B cell (primary cell): ENCODE data around the gene SUPT5H. TPM values are rescaled to one million over a fixed set of nuclear protein-coding genes. Genes with fewer than 3 reads are reported as not detected.

Source experiments
- ATAC-seq: fragments of 200-7000 bp; cut with Tn5 transposase; one replicate; pipeline ENCODE4 v1.10.0; 2021; ENCODE audit warnings: low read depth, mild to moderate bottlenecking, moderate number of reproducible peaks, moderate library complexity
- CTCF ChIA-PET: fragments of 350-600 bp; sonication (Branson Sonifier 250); formaldehyde crosslinking; loops from one replicate; lab custom pipeline; 2021; ENCODE audit warnings: antibody characterized with exemption, inconsistent platforms; lab: Charles Lee
- POLR2A ChIA-PET: fragments of 350-600 bp; sonication (Branson Sonifier 250); formaldehyde crosslinking; loops from one replicate; lab custom pipeline; 2021; ENCODE audit warnings: antibody characterized with exemption; lab: Charles Lee
- DNase-seq: peaks from one replicate; pipeline ENCODE4 v3.0.0; 2013
- H2AFZ ChIP-seq: 2 replicates; pipeline ENCODE4 v1.6.1; 2012; ENCODE audit warnings: mild to moderate bottlenecking, low read depth, low read length; ENCODE audit not compliant: insufficient read depth, poor library complexity, severe bottlenecking
- H3K27ac ChIP-seq, 2 donors: 1 replicate in 1 of 2; 2 replicates in 1 of 2; pipeline ENCODE4 v1.5.1; 2012 to 2013; ENCODE audit warnings: low read length in 2 of 2, mild to moderate bottlenecking in 2 of 2, moderate library complexity in 1 of 2
- H3K27me3 ChIP-seq, 4 experiments: fragments of 200-600 bp in 1 of 4; sonication (generic) in 1 of 4; replicated peaks in 1 of 4; 1 replicate in 2 of 4; 2 replicates in 2 of 4; pipeline versions ENCODE4 v1.6.1 to v1.7.0; 2013 to 2016; ENCODE audit warnings: low read length in 3 of 4, mild to moderate bottlenecking in 2 of 4, mixed read lengths in 1 of 4, moderate library complexity in 1 of 4; ENCODE audit not compliant: insufficient read depth in 4 of 4, control insufficient read depth in 3 of 4; ENCODE audit errors: control extremely low read depth in 1 of 4
- H3K36me3 ChIP-seq, 2 experiments: replicated peaks in 1 of 2; 1 replicate in 1 of 2; 2 replicates in 1 of 2; pipeline versions ENCODE4 v1.6.1 to v1.7.1; 2013; ENCODE audit warnings: low read length in 1 of 2; ENCODE audit not compliant: insufficient read depth in 2 of 2, control insufficient read depth in 1 of 2; ENCODE audit errors: control extremely low read depth in 1 of 2, extremely low read depth in 1 of 2
- H3K4me1 ChIP-seq, 2 donors: fragments of 200-600 bp in 1 of 2; sonication (generic) in 1 of 2; 1 replicate in 1 of 2; 2 replicates in 1 of 2; pipeline versions ENCODE4 v1.5.1 to v1.6.1; 2013 to 2017; ENCODE audit warnings: low read length in 2 of 2; ENCODE audit not compliant: control insufficient read depth in 2 of 2, insufficient read depth in 2 of 2
- H3K4me2 ChIP-seq: replicated peaks from 2 replicates; pipeline ENCODE3; 2012; ENCODE audit warnings: mild to moderate bottlenecking, low read depth, low read length; ENCODE audit not compliant: poor library complexity, severe bottlenecking
- H3K4me3 ChIP-seq, 5 experiments: fragments of 200-600 bp in 1 of 5; sonication (generic) in 1 of 5; 1 replicate in 3 of 5; 2 replicates in 2 of 5; pipeline versions ENCODE4 v1.5.1 to v1.7.0; 2011 to 2016; ENCODE audit warnings: low read length in 4 of 5, mild to moderate bottlenecking in 4 of 5, low read depth in 2 of 5, control low read depth in 1 of 5, moderate library complexity in 1 of 5; ENCODE audit not compliant: insufficient read depth in 1 of 5; ENCODE audit errors: control extremely low read depth in 1 of 5, extremely low read depth in 1 of 5
- H3K79me2 ChIP-seq: fragments of 200-600 bp; sonication (generic); one replicate; pipeline ENCODE4 v1.6.0; 2016; ENCODE audit warnings: low read length; ENCODE audit not compliant: control insufficient read depth, insufficient read depth
- H3K9ac ChIP-seq: fragments of 200-600 bp; sonication (generic); 2 replicates; pipeline ENCODE4 v1.6.1; 2017; ENCODE audit warnings: mild to moderate bottlenecking, low read length, moderate library complexity
- H3K9me3 ChIP-seq, 3 donors: one replicate each; pipeline versions ENCODE4 v1.6.1 to v1.7.1; 2013; ENCODE audit warnings: low read length in 2 of 3; ENCODE audit not compliant: control insufficient read depth in 2 of 3, insufficient read depth in 1 of 3; ENCODE audit errors: control extremely low read depth in 1 of 3
- H4K20me1 ChIP-seq: 2 replicates; pipeline ENCODE4 v1.6.0; 2012; ENCODE audit warnings: mild to moderate bottlenecking, low read length; ENCODE audit not compliant: insufficient read depth, control insufficient read depth, poor library complexity, severe bottlenecking
- H3K27ac Mint-ChIP-seq: one replicate; pipeline ENCODE4 v1.8.0; 2021; ENCODE audit warnings: mixed read lengths
- H3K27me3 Mint-ChIP-seq: one replicate; pipeline ENCODE4 v1.8.0; 2021; ENCODE audit warnings: mixed read lengths
- H3K4me1 Mint-ChIP-seq: one replicate; pipeline ENCODE4 v1.8.0; 2021; ENCODE audit warnings: mixed read lengths
- H3K4me3 Mint-ChIP-seq: one replicate; pipeline ENCODE4 v1.8.0; 2021; ENCODE audit warnings: mixed read lengths
- H3K9me3 Mint-ChIP-seq: one replicate; pipeline ENCODE4 v1.8.0; 2022; ENCODE audit warnings: mixed read lengths; ENCODE audit not compliant: insufficient read depth
- EZH2 ChIP-seq: IDR thresholded peaks from 2 replicates; pipeline ENCODE4 v1.6.1; 2012; ENCODE audit warnings: borderline replicate concordance, low read depth, mild to moderate bottlenecking, moderate library complexity, low read length; ENCODE audit not compliant: insufficient read depth, poor library complexity, severe bottlenecking
- WGBS: methylation state at CpG from one replicate; pipeline ENCODE4 v1.1.5; 2013; ENCODE audit warnings: missing lambda C conversion rate; ENCODE audit not compliant: insufficient coverage; 5-methylcytosine and 5-hydroxymethylcytosine counted together
- intact Hi-C: fragments of 100-400 bp; cut with micrococcal nuclease; formaldehyde crosslinking; loops from one replicate; pipeline ENCODE4 v1.10.0; 2022
- polyA plus RNA-seq: library from polyadenylated mRNA; depleted of rRNA; stranded (reverse); fragments of >200 nt; gene quantifications from 2 replicates; pipeline ENCODE4 v1.2.3, GENCODE V29; 2012
- total RNA-seq, 2 donors: library from RNA; stranded (reverse); fragments of 120-200 nt in 1 of 2; gene quantifications; 1 replicate in 1 of 2; 2 replicates in 1 of 2; pipeline versions ENCODE4 v1.2.3 to v1.2.4, GENCODE V29; 2013 to 2022
- TF ChIP-seq, protein P1 (sequence below): fragments of 200-600 bp; IDR thresholded peaks from one replicate; pipeline ENCODE4 v1.8.0; 2022; ENCODE audit warnings: antibody characterized with exemption, mild to moderate bottlenecking

SUPT5H gene
- total and polyA plus RNA-seq, 2 donors (not counting 1 experiment from before 2014, with no cell fraction given): 119 to 203 TPM

DNA sequence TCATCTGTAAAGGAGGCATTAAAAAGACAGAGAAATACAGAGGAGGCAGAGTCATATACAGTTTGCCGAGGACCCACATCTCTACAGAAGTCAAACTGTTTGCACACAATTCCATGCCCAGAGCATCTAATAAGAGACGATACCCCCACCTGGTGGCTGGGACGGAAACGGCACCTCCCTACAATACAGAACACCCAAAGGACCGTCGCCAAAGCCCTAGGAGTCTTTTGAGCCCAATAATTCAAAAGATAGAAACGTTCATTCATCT, 33.6 kb upstream of the SUPT5H start:
- ChIA-PET POLR2A (interaction anchor here (0.7 to 2.5 kb wide), 8 partner anchors 10 to 289 kb away, joined by 3 to 74 read pairs (median 12); partner anchors contain the start of genes GMFG, MED29, PAF1 and RPS16), CTCF (interaction anchor here (0.7 to 2.3 kb wide), 20 partner anchors 8 to 292 kb away, joined by 3 to 260 read pairs (median 4); partner anchors contain the start of genes EID2B, MED29, PAF1 and RPS16)
- H3K27me3 Mint-ChIP-seq: no peaks in the 10 kb centered on the region
- Histone ChIP-seq H3K27me3 (no peaks in the 10 kb centered on the region), H4K20me1 (peaks cover 27% of the 10 kb centered on the region), H3K4me2 (peak overlapping the region; percentile 100), H3K4me3 (peak overlapping the region; percentile 49 to 98 (median 92)), H3K9me3 (peaks cover 0 to 2% (median 0%) of the 10 kb centered on the region in 3 donors), H3K79me2 (peaks cover 32% of the 10 kb centered on the region), H3K4me1 (peaks cover 24 to 40% of the 10 kb centered on the region in 2 donors), H3K27ac (peak overlapping the region; percentile 100), H2AFZ (no peak overlapping the region), H3K9ac (peak overlapping the region; percentile 99), H3K36me3 (peaks cover 0 to 24% of the 10 kb centered on the region in 2 experiments)
- DNase-seq (peak; percentile 95), ATAC-seq (peak; percentile 32)
- H3K27ac Mint-ChIP-seq: peak overlapping the region; percentile 99
- H3K4me1 Mint-ChIP-seq: peaks cover 48% of the 10 kb centered on the region
- 0% methylated on average over 1 of the region's 7 CpGs for WGBS
- intact Hi-C loops: loop anchor here (1.0 to 5.0 kb wide), 10 partner anchors 14 to 1366 kb away; partner anchors contain the start of genes EID2B, EIF3K, MAP4K1 and MED29
- H3K9me3 Mint-ChIP-seq: no peaks in the 10 kb centered on the region
- TF ChIP-seq EZH2: no peak
- TF ChIP-seq, protein P1, sequence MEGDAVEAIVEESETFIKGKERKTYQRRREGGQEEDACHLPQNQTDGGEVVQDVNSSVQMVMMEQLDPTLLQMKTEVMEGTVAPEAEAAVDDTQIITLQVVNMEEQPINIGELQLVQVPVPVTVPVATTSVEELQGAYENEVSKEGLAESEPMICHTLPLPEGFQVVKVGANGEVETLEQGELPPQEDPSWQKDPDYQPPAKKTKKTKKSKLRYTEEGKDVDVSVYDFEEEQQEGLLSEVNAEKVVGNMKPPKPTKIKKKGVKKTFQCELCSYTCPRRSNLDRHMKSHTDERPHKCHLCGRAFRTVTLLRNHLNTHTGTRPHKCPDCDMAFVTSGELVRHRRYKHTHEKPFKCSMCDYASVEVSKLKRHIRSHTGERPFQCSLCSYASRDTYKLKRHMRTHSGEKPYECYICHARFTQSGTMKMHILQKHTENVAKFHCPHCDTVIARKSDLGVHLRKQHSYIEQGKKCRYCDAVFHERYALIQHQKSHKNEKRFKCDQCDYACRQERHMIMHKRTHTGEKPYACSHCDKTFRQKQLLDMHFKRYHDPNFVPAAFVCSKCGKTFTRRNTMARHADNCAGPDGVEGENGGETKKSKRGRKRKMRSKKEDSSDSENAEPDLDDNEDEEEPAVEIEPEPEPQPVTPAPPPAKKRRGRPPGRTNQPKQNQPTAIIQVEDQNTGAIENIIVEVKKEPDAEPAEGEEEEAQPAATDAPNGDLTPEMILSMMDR: peak; percentile 88
- H3K4me3 Mint-ChIP-seq: peak overlapping the region; percentile 94
